SK-N-SH (cell line): ENCODE data around the gene TBC1D1.

Source experiments
- FOXJ3 ChIP-seq: sonication (generic); formaldehyde crosslinking; IDR thresholded peaks from 2 replicates; pipeline ENCODE4 v1.5.1; 2020; ENCODE audit warnings: mild to moderate bottlenecking, missing genetic modification reagents
- GATA2 ChIP-seq: sonication (generic); formaldehyde crosslinking; IDR thresholded peaks from 2 replicates; pipeline ENCODE4 v1.5.0; 2020; ENCODE audit warnings: mild to moderate bottlenecking, missing genetic modification reagents
- MXI1 ChIP-seq: IDR thresholded peaks from 2 replicates; pipeline ENCODE4 v1.6.1; 2012; ENCODE audit warnings: mild to moderate bottlenecking, low read depth, low read length, improper control_type of control experiment
- NRF1 ChIP-seq: IDR thresholded peaks from 2 replicates; pipeline ENCODE4 v1.6.1; 2012; ENCODE audit warnings: low read depth, mild to moderate bottlenecking, low read length
- POLR2AphosphoS5 ChIP-seq: IDR thresholded peaks from 2 replicates; pipeline ENCODE4 v1.6.1; 2012; ENCODE audit warnings: low read depth, low read length
- RCOR1 ChIP-seq: fragments of 150-350 bp; IDR thresholded peaks from 2 replicates; pipeline ENCODE4 v1.6.1; 2017; ENCODE audit warnings: antibody characterized with exemption, low read length
- RFX5 ChIP-seq: IDR thresholded peaks from 2 replicates; pipeline ENCODE4 v1.6.1; 2012; ENCODE audit warnings: mild to moderate bottlenecking, improper control_type of control experiment, low read length
- RXRA ChIP-seq: IDR thresholded peaks from 2 replicates; pipeline ENCODE4 v1.4.0; 2012; ENCODE audit warnings: low read depth, mild to moderate bottlenecking, borderline replicate concordance
- TAF1 ChIP-seq: IDR thresholded peaks from 2 replicates; pipeline ENCODE4 v1.6.1; 2012; ENCODE audit warnings: low read depth, mild to moderate bottlenecking, low read length, moderate library complexity, borderline replicate concordance
- TF ChIP-seq, protein P1 (sequence below): IDR thresholded peaks from 2 replicates; pipeline ENCODE4 v1.6.1; 2012; ENCODE audit warnings: mild to moderate bottlenecking, low read depth, low read length, moderate library complexity
- TF ChIP-seq, protein P2 (sequence below): fragments of 200-600 bp; sonication (generic); IDR thresholded peaks from 2 replicates; pipeline ENCODE4 v1.6.1; 2017; ENCODE audit warnings: antibody characterized with exemption, mild to moderate bottlenecking, moderate library complexity
- TF ChIP-seq, protein P3 (sequence below): fragments of 150-350 bp; IDR thresholded peaks from 2 replicates; pipeline ENCODE4 v1.6.1; 2017; ENCODE audit warnings: antibody characterized with exemption, low read length, low read depth, borderline replicate concordance

DNA sequence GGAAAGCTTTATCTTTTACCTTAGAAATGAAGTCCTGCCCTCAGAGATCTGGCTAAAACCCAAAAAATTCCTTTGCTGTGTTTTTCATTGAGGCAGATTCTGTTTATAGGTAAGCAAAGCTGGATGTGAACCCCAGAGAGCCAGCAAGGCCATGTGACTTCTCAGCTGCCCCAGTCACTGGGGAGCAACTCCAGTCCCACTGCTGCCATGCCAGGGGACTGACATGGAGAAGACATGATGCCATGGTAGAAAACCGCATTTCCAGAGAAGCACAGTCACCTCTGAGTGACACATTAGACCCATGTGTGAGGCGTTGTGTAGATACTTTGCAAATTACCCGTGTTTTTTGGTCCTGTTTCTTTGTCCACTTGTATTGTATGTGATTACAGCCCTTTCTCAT is 114.8 kb downstream of the TBC1D1 start:
- TF ChIP-seq, protein P1, sequence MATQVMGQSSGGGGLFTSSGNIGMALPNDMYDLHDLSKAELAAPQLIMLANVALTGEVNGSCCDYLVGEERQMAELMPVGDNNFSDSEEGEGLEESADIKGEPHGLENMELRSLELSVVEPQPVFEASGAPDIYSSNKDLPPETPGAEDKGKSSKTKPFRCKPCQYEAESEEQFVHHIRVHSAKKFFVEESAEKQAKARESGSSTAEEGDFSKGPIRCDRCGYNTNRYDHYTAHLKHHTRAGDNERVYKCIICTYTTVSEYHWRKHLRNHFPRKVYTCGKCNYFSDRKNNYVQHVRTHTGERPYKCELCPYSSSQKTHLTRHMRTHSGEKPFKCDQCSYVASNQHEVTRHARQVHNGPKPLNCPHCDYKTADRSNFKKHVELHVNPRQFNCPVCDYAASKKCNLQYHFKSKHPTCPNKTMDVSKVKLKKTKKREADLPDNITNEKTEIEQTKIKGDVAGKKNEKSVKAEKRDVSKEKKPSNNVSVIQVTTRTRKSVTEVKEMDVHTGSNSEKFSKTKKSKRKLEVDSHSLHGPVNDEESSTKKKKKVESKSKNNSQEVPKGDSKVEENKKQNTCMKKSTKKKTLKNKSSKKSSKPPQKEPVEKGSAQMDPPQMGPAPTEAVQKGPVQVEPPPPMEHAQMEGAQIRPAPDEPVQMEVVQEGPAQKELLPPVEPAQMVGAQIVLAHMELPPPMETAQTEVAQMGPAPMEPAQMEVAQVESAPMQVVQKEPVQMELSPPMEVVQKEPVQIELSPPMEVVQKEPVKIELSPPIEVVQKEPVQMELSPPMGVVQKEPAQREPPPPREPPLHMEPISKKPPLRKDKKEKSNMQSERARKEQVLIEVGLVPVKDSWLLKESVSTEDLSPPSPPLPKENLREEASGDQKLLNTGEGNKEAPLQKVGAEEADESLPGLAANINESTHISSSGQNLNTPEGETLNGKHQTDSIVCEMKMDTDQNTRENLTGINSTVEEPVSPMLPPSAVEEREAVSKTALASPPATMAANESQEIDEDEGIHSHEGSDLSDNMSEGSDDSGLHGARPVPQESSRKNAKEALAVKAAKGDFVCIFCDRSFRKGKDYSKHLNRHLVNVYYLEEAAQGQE, result no peak
- TF ChIP-seq NRF1 (no peak), FOXJ3 (no peak), POLR2AphosphoS5 (no peak), RXRA (no peak), TAF1 (no peak), RFX5 (no peak), RCOR1 (no peak), GATA2 (CRISPR knock-in tag) (no peak), MXI1 (no peak)
- TF ChIP-seq, protein P2, sequence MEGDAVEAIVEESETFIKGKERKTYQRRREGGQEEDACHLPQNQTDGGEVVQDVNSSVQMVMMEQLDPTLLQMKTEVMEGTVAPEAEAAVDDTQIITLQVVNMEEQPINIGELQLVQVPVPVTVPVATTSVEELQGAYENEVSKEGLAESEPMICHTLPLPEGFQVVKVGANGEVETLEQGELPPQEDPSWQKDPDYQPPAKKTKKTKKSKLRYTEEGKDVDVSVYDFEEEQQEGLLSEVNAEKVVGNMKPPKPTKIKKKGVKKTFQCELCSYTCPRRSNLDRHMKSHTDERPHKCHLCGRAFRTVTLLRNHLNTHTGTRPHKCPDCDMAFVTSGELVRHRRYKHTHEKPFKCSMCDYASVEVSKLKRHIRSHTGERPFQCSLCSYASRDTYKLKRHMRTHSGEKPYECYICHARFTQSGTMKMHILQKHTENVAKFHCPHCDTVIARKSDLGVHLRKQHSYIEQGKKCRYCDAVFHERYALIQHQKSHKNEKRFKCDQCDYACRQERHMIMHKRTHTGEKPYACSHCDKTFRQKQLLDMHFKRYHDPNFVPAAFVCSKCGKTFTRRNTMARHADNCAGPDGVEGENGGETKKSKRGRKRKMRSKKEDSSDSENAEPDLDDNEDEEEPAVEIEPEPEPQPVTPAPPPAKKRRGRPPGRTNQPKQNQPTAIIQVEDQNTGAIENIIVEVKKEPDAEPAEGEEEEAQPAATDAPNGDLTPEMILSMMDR, result no peak
- TF ChIP-seq, protein P3, sequence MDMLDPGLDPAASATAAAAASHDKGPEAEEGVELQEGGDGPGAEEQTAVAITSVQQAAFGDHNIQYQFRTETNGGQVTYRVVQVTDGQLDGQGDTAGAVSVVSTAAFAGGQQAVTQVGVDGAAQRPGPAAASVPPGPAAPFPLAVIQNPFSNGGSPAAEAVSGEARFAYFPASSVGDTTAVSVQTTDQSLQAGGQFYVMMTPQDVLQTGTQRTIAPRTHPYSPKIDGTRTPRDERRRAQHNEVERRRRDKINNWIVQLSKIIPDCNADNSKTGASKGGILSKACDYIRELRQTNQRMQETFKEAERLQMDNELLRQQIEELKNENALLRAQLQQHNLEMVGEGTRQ, result no peak
